ENCODE results near the gene SEMA4D. TPM values are rescaled to one million over a fixed set of nuclear protein-coding genes. Genes with fewer than 3 reads are reported as not detected.

Gene SEMA4D
- total RNA-seq, 3 donors from 2014 or later (not counting 1 experiment from before 2014, with no cell fraction given) = 354 to 448 (median 420) TPM

DNA sequence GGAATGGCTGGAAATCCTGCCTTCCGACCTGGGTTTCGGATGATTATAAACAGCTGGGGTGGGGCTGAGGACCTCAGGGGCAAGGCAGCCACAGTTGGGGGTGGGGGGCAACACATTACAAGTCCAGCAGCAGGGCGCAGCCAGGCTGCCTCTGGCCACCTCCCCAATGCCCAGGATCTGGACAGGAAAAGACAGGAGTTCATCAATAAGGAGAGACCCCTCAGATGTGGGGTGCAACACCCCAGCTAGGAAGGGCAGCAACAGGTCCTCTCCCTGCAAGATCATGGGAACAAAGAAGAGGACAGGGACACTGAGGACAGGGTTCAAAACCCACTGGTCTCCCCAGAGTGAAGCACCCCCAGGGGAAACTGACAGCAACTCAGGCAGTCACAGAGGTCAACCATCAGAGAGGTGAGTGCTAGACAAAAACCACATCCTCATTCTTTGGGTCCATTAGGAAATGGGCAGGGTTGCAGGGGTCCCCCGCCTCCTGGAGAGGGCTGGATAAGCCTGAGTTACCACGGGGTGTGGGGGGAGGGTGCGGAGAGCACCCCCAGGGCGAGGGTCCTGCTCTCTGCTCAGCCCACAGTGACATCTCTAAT, 33.5 kb downstream of the SEMA4D start:
- intact Hi-C loops (cut with micrococcal nuclease) = loop anchor here (1.0 to 5.0 kb wide), 4 partner anchors 20 to 58 kb away; no protein-coding TSS in a partner anchor

DNA sequence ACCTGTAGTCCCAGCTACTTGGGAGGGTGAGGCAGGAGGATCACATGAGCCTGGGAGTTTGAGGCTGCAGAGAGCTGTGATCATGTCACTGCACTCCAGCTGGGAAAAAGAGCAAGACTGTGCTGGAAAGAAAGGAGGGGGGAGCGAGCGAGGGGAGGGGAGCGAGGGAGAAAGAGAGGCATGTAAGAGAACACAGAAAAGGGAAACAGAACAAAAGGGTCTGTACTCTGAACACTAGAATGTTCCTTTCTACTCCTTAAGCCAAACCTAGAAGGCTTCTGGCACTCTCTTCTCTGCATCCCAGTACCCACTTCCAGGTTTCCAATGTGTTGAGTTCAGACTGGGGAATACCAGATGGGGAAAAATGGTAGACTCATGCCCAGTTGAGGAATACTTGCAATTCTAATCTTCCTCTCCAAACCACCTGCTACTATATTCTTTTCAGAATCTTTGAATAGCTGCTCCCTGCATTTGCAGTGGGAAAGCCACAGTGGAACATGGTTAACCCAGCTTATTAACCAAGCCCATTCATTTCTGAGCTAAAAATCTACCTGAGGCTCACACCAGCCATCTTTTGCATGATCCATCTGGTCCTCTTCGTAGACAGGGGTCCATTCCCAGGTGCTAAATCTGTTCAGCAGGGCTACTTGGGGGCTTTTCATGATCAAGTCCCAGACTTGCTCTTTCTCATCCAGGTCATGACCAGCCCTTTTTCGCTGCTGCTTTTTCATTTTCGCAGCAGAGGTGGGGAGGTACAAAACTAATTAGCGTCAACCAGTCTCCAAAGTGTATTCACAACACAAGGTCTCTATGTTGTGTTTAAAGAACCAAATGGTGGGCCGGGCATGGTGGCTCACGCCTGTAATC, 34.9 kb downstream of the SEMA4D start:
- peak overlapping the region in 1 of 2 donors; percentile 94 for H3K27ac Mint-ChIP-seq
- Histone ChIP-seq H3K4me1 (ENCODE audit: control insufficient read depth, insufficient read depth, low read length) (peaks cover 94% of the 10 kb centered on the region), H3K4me3 (ENCODE audit: low read length) (no peak overlapping the region), H3K9me3 (ENCODE audit: control insufficient read depth, insufficient read depth, low read length) (no peaks in the 10 kb centered on the region), H3K36me3 (ENCODE audit: control insufficient read depth, insufficient read depth, low read length) (peaks cover 11% of the 10 kb centered on the region), H3K27ac (ENCODE audit: low read length) (no peak overlapping the region), H3K27me3 (ENCODE audit: control insufficient read depth, insufficient read depth, low read length) (no peaks in the 10 kb centered on the region)
- peak in 1 of 2 donors; percentile 30 for DNase-seq
- H3K27me3 Mint-ChIP-seq (ENCODE audit: low read depth in 2 of 2) = no peaks in the 10 kb centered on the region
- H3K9me3 Mint-ChIP-seq = no peaks in the 10 kb centered on the region
- H3K4me1 Mint-ChIP-seq = peaks cover 92 to 93% of the 10 kb centered on the region in 2 donors
- H3K36me3 Mint-ChIP-seq = no peaks in the 10 kb centered on the region
- intact Hi-C loops (cut with micrococcal nuclease) = loop anchor here (5.0 kb wide), 1 partner anchor 36 kb away; no protein-coding TSS in a partner anchor
- no peak for ATAC-seq
- H3K4me3 Mint-ChIP-seq = peak overlapping the region; percentile 52
- TF ChIP-seq, protein P1, sequence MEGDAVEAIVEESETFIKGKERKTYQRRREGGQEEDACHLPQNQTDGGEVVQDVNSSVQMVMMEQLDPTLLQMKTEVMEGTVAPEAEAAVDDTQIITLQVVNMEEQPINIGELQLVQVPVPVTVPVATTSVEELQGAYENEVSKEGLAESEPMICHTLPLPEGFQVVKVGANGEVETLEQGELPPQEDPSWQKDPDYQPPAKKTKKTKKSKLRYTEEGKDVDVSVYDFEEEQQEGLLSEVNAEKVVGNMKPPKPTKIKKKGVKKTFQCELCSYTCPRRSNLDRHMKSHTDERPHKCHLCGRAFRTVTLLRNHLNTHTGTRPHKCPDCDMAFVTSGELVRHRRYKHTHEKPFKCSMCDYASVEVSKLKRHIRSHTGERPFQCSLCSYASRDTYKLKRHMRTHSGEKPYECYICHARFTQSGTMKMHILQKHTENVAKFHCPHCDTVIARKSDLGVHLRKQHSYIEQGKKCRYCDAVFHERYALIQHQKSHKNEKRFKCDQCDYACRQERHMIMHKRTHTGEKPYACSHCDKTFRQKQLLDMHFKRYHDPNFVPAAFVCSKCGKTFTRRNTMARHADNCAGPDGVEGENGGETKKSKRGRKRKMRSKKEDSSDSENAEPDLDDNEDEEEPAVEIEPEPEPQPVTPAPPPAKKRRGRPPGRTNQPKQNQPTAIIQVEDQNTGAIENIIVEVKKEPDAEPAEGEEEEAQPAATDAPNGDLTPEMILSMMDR (IDR thresholded peaks at IDR 0.05) = no peak
- WGBS (ENCODE audit: insufficient coverage) = 95% methylated on average over 6 of the region's 9 CpGs

More for the DNA sequence above, 33.5 kb downstream of the SEMA4D start:
- Mint-ChIP-seq H3K27me3 (ENCODE audit: low read depth in 2 of 2) (no peaks in the 10 kb centered on the region), H3K9me3 (no peaks in the 10 kb centered on the region), H3K4me1 (peaks cover 93% of the 10 kb centered on the region in 2 donors), H3K27ac (peak overlapping the region; percentile 88 to 94), H3K4me3 (peak overlapping the region; percentile 90), H3K36me3 (no peaks in the 10 kb centered on the region)
- H3K36me3 ChIP-seq (ENCODE audit: control insufficient read depth, insufficient read depth, low read length) = peaks cover 3% of the 10 kb centered on the region
- H3K9me3 ChIP-seq (ENCODE audit: control insufficient read depth, insufficient read depth, low read length) = no peaks in the 10 kb centered on the region
- ATAC-seq (peak; percentile 18 to 57 (median 28)), DNase-seq (peak in 1 of 2 donors; percentile 47)
- 7% methylated on average over 7 of the region's 7 CpGs for WGBS (ENCODE audit: insufficient coverage)
- peaks cover 91% of the 10 kb centered on the region for H3K4me1 ChIP-seq (ENCODE audit: control insufficient read depth, insufficient read depth, low read length)
- TF ChIP-seq, protein P1 (IDR thresholded peaks at IDR 0.05) = no peak
- peak overlapping the region; percentile 54 for H3K27ac ChIP-seq (ENCODE audit: low read length)
- H3K27me3 ChIP-seq (ENCODE audit: control insufficient read depth, insufficient read depth, low read length) = no peaks in the 10 kb centered on the region
- H3K4me3 ChIP-seq (ENCODE audit: low read length) = peak overlapping the region; percentile 5

DNA sequence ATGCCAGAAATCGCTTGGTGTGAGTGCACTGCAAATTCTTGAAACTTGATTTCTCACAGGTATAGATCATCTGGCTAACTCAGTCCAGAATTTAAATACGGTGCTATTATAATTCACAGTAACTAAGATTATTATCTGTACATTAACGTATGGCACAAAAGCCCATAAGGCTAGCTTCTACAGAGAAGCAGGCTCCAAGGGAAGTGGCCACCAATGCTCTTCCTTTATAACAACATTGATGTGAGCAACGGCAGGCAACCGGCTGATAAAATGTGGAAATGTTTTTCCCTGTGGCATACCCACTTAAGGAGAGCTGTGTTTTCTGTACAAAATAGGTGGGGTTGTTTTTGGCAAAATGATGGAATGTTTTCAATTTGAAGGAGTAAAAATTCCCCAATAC, 35.7 kb downstream of the SEMA4D start:
- Histone ChIP-seq H3K27ac (ENCODE audit: low read length) (no peak overlapping the region), H3K9me3 (ENCODE audit: control insufficient read depth, insufficient read depth, low read length) (no peaks in the 10 kb centered on the region), H3K27me3 (ENCODE audit: control insufficient read depth, insufficient read depth, low read length) (no peaks in the 10 kb centered on the region), H3K36me3 (ENCODE audit: control insufficient read depth, insufficient read depth, low read length) (peaks cover 11% of the 10 kb centered on the region), H3K4me1 (ENCODE audit: control insufficient read depth, insufficient read depth, low read length) (peaks cover 93% of the 10 kb centered on the region), H3K4me3 (ENCODE audit: low read length) (no peak overlapping the region)
- no peaks in the 10 kb centered on the region for H3K9me3 Mint-ChIP-seq
- WGBS (ENCODE audit: insufficient coverage) = 58% methylated on average over 3 of the region's 5 CpGs
- H3K36me3 Mint-ChIP-seq = no peaks in the 10 kb centered on the region
- peak overlapping the region; percentile 66 for H3K4me3 Mint-ChIP-seq
- ATAC-seq (no peak), DNase-seq (no peak)
- TF ChIP-seq, protein P1 (IDR thresholded peaks at IDR 0.05) = no peak
- intact Hi-C loops (cut with micrococcal nuclease) = loop anchor here (5.0 kb wide), 1 partner anchor 35 kb away; no protein-coding TSS in a partner anchor
- H3K27ac Mint-ChIP-seq = peak overlapping the region in 1 of 2 donors; percentile 59
- no peaks in the 10 kb centered on the region for H3K27me3 Mint-ChIP-seq (ENCODE audit: low read depth in 2 of 2)
- peaks cover 84 to 86% of the 10 kb centered on the region in 2 donors for H3K4me1 Mint-ChIP-seq
